IMR-90 (cell line): ENCODE results near the gene PHF21A. TPM values are rescaled to one million over a fixed set of nuclear protein-coding genes. Genes with fewer than 3 reads are reported as not detected.

Source experiments
- ATAC-seq: fragments of 200-7000 bp; cut with Tn5 transposase; 2 replicates; pipeline ENCODE4 v1.9.1; 2020; ENCODE audit warnings: low read depth, mild to moderate bottlenecking, moderate library complexity
- BruUV-seq: library from RNA; stranded (reverse); fragments of 400-500 nt; replicated peaks from 2 replicates; lab custom pipeline; 2021; lab: Mats Ljungman, UMichigan
- CTCF ChIA-PET: fragments of 300-600 bp; formaldehyde crosslinking; extraction: SDS; loops from one replicate; lab custom pipeline; 2021; ENCODE audit warnings: antibody characterized with exemption; lab: Yijun Ruan, JAX
- POLR2A ChIA-PET: fragments of 300-600 bp; sonication (Branson Sonifier 250); formaldehyde crosslinking; loops from one replicate; lab custom pipeline; 2022; ENCODE audit warnings: antibody characterized with exemption; ENCODE audit not compliant: unreplicated experiment; lab: Charles Lee
- DNase-seq: peaks from one replicate; pipeline ENCODE4 v3.0.0; 2013
- H2AFZ ChIP-seq: replicated peaks from 2 replicates; pipeline ENCODE3; 2013; ENCODE audit warnings: low read length, mild to moderate bottlenecking; ENCODE audit not compliant: poor library complexity
- H2AK5ac ChIP-seq: 2 replicates; pipeline ENCODE4 v1.6.1; 2013; ENCODE audit warnings: low read depth, low read length, inconsistent platforms
- H2AK9ac ChIP-seq: replicated peaks from 2 replicates; pipeline ENCODE3; 2013; ENCODE audit warnings: mild to moderate bottlenecking, low read depth, low read length, moderate library complexity; ENCODE audit not compliant: poor library complexity
- H2BK120ac ChIP-seq: 2 replicates; pipeline ENCODE4 v1.6.1; 2013; ENCODE audit warnings: low read depth, low read length, inconsistent platforms
- H2BK15ac ChIP-seq: 3 replicates; pipeline ENCODE4 v1.6.1; 2013; ENCODE audit warnings: low read depth, low read length, inconsistent platforms
- H2BK20ac ChIP-seq: 2 replicates; pipeline ENCODE4 v1.6.1; 2013; ENCODE audit warnings: low read depth, mild to moderate bottlenecking, inconsistent platforms, low read length, moderate library complexity
- H2BK5ac ChIP-seq: 2 replicates; pipeline ENCODE4 v1.6.1; 2013; ENCODE audit warnings: mild to moderate bottlenecking, low read depth, low read length, inconsistent platforms; ENCODE audit not compliant: poor library complexity, severe bottlenecking
- H3K14ac ChIP-seq: replicated peaks from 2 replicates; pipeline ENCODE4 v1.6.1; 2013; ENCODE audit warnings: low read depth, low read length, inconsistent platforms
- H3K18ac ChIP-seq: 2 replicates; pipeline ENCODE4 v1.6.1; 2013; ENCODE audit warnings: low read depth, low read length, control low read depth
- H3K23ac ChIP-seq: 2 replicates; pipeline ENCODE4 v1.6.1; 2013; ENCODE audit warnings: low read depth, low read length, inconsistent platforms
- H3K27ac ChIP-seq: 2 replicates; pipeline ENCODE4 v1.5.1; 2013; ENCODE audit warnings: mild to moderate bottlenecking, control low read depth, low read length; ENCODE audit not compliant: insufficient read depth
- H3K27me3 ChIP-seq: 2 replicates; pipeline ENCODE4 v1.6.1; 2013; ENCODE audit warnings: low read length; ENCODE audit not compliant: control insufficient read depth, insufficient read depth
- H3K36me3 ChIP-seq: 2 replicates; pipeline ENCODE4 v1.6.1; 2013; ENCODE audit warnings: low read length, mixed read lengths; ENCODE audit not compliant: control insufficient read depth, insufficient read depth
- H3K4ac ChIP-seq: 2 replicates; pipeline ENCODE4 v1.6.1; 2013; ENCODE audit warnings: low read depth, low read length, inconsistent platforms
- H3K4me1 ChIP-seq: 2 replicates; pipeline ENCODE4 v1.6.1; 2013; ENCODE audit warnings: low read length, mixed read lengths; ENCODE audit not compliant: control insufficient read depth, insufficient read depth
- H3K4me2 ChIP-seq: 2 replicates; pipeline ENCODE4 v1.6.1; 2013; ENCODE audit warnings: low read depth, mild to moderate bottlenecking, control low read depth, low read length, moderate library complexity
- H3K4me3 ChIP-seq: 2 replicates; pipeline ENCODE4 v1.5.1; 2013; ENCODE audit warnings: low read depth, mild to moderate bottlenecking, control low read depth, low read length, moderate library complexity; ENCODE audit not compliant: insufficient read depth
- H3K56ac ChIP-seq: 2 replicates; pipeline ENCODE4 v1.6.1; 2013; ENCODE audit warnings: low read length, inconsistent platforms; ENCODE audit not compliant: insufficient read depth; ENCODE audit errors: extremely low read depth
- H3K79me1 ChIP-seq, 2 experiments: 2 replicates each; pipeline ENCODE4 v1.6.1; 2013; ENCODE audit warnings: low read length in 2 of 2, inconsistent platforms in 1 of 2, low read depth in 1 of 2
- H3K9ac ChIP-seq: 2 replicates; pipeline ENCODE4 v1.6.1; 2013; ENCODE audit warnings: low read depth, low read length, control low read depth
- H3K9me1 ChIP-seq: 2 replicates; pipeline ENCODE4 v1.6.1; 2013; ENCODE audit warnings: low read length, inconsistent platforms; ENCODE audit not compliant: insufficient read depth
- H3K9me3 ChIP-seq: 2 replicates; pipeline ENCODE4 v1.6.1; 2013; ENCODE audit warnings: low read length; ENCODE audit not compliant: control insufficient read depth, insufficient read depth
- H4K20me1 ChIP-seq: 2 replicates; pipeline ENCODE4 v1.6.1; 2013; ENCODE audit warnings: low read length, inconsistent platforms; ENCODE audit not compliant: insufficient read depth
- H4K5ac ChIP-seq: 2 replicates; pipeline ENCODE4 v1.6.1; 2013; ENCODE audit warnings: mild to moderate bottlenecking, low read depth, low read length, control low read depth
- H4K8ac ChIP-seq, 2 experiments: 2 replicates each; pipeline ENCODE4 v1.6.1; 2013; ENCODE audit warnings: low read depth in 2 of 2, low read length in 2 of 2, control low read depth in 1 of 2, inconsistent platforms in 1 of 2
- H4K91ac ChIP-seq: 2 replicates; pipeline ENCODE4 v1.6.1; 2013; ENCODE audit warnings: low read depth, low read length, inconsistent platforms; ENCODE audit not compliant: insufficient read depth
- BHLHE40 ChIP-seq: fragments of 150-350 bp; IDR thresholded peaks from 2 replicates; pipeline ENCODE4 v1.6.1; 2016; ENCODE audit warnings: mild to moderate bottlenecking, low read depth, low read length
- CEBPB ChIP-seq: IDR thresholded peaks from 2 replicates; pipeline ENCODE4 v1.6.1; 2012; ENCODE audit warnings: low read depth, low read length, improper control_type of control experiment
- CHD1 ChIP-seq: IDR thresholded peaks from 2 replicates; pipeline ENCODE4 v1.6.1; 2012; ENCODE audit warnings: low read depth, low read length, improper control_type of control experiment
- FOS ChIP-seq: fragments of 150-350 bp; IDR thresholded peaks from 2 replicates; pipeline ENCODE4 v1.6.1; 2016; ENCODE audit warnings: low read depth, low read length
- MAZ ChIP-seq: IDR thresholded peaks from 2 replicates; pipeline ENCODE4 v1.6.1; 2012; ENCODE audit warnings: low read depth, mild to moderate bottlenecking, low read length, improper control_type of control experiment, moderate library complexity, borderline replicate concordance
- MXI1 ChIP-seq: IDR thresholded peaks from 2 replicates; pipeline ENCODE4 v1.6.1; 2012; ENCODE audit warnings: low read depth, mild to moderate bottlenecking, low read length, moderate library complexity, borderline replicate concordance
- NFE2L2 ChIP-seq: fragments of 150-350 bp; IDR thresholded peaks from 2 replicates; pipeline ENCODE4 v1.6.1; 2016; ENCODE audit warnings: low read depth, mild to moderate bottlenecking, low read length
- POLR2A ChIP-seq: IDR thresholded peaks from 2 replicates; pipeline ENCODE4 v1.6.1; 2012; ENCODE audit warnings: mild to moderate bottlenecking, low read depth, low read length
- RAD21 ChIP-seq: IDR thresholded peaks from 2 replicates; pipeline ENCODE4 v1.6.1; 2012; ENCODE audit warnings: low read length, improper control_type of control experiment
- RCOR1 ChIP-seq: IDR thresholded peaks from 2 replicates; pipeline ENCODE4 v1.6.1; 2012; ENCODE audit warnings: mild to moderate bottlenecking, low read length, improper control_type of control experiment; ENCODE audit not compliant: insufficient replicate concordance
- RFX5 ChIP-seq: IDR thresholded peaks from 2 replicates; pipeline ENCODE4 v1.8.0; 2012; ENCODE audit warnings: low read depth, mild to moderate bottlenecking, low read length, moderate library complexity
- SMC3 ChIP-seq: fragments of 150-350 bp; IDR thresholded peaks from 2 replicates; pipeline ENCODE4 v1.6.1; 2016; ENCODE audit warnings: low read depth, mild to moderate bottlenecking, antibody characterized with exemption, low read length, moderate library complexity
- dilution Hi-C: fragments of 300-500 bp; cut with HindIII; formaldehyde crosslinking; loops from one replicate; pipeline ENCODE4 v1.14.3; 2018; ENCODE audit warnings: low sequenced_read_pairs; ENCODE audit not compliant: unreplicated experiment
- in situ Hi-C: fragments of 300-500 bp; cut with MboI; formaldehyde crosslinking; loops from 3 replicates; pipeline ENCODE4 v1.14.3; 2019; ENCODE audit warnings: low sequenced_read_pairs, inconsistent platforms, mixed read lengths
- intact Hi-C: fragments of 100-400 bp; cut with micrococcal nuclease; formaldehyde crosslinking; loops from 2 replicates; pipeline ENCODE4 v1.10.0; 2022
- polyA plus RNA-seq, 3 experiments: library from polyadenylated mRNA; depleted of rRNA; stranded (reverse); fragments of >200 nt; gene quantifications; 2 replicates each; pipeline ENCODE4 v1.2.3, GENCODE V29; 2012; ENCODE audit warnings: low replicate concordance in 1 of 3
- total RNA-seq: library from RNA; depleted of rRNA; stranded (reverse); fragments of >200 nt; gene quantifications from 2 replicates; pipeline ENCODE4 v1.2.3, GENCODE V29; 2012
- TF ChIP-seq, protein P1 (sequence below): fragments of 150-350 bp; IDR thresholded peaks from 2 replicates; pipeline ENCODE4 v1.6.1; 2016; ENCODE audit warnings: low read depth, mild to moderate bottlenecking, low read length, moderate library complexity, borderline replicate concordance
- TF ChIP-seq, protein P2 (sequence below): fragments of 150-350 bp; IDR thresholded peaks from 2 replicates; pipeline ENCODE4 v1.6.1; 2017; ENCODE audit warnings: mild to moderate bottlenecking, antibody characterized with exemption, low read length, low read depth
- TF ChIP-seq, protein P3 (sequence below): conservative IDR thresholded peaks from 2 replicates; pipeline ENCODE4 v1.5.1; 2012; ENCODE audit warnings: mild to moderate bottlenecking, low read depth, low read length, improper control_type of control experiment

Gene PHF21A
- total and polyA plus RNA-seq, 2 of the 4 experiments (the other 2 are of a cell fraction), result 9.0 to 20.6 TPM

GRCh38 chr11:46034041-46034440 lies 87.2 kb downstream of the PHF21A start:
- Histone ChIP-seq H4K91ac (no peak overlapping the region), H3K79me1 (peaks cover 23 to 27% of the 10 kb centered on the region in 2 experiments), H2BK120ac (no peak overlapping the region), H3K27ac (no peak overlapping the region), H3K9ac (no peak overlapping the region), H2AK5ac (no peak overlapping the region), H3K4ac (no peak overlapping the region), H2BK15ac (no peak overlapping the region), H3K14ac (no peak overlapping the region), H3K4me2 (no peak overlapping the region), H3K9me1 (peaks cover 3% of the 10 kb centered on the region; the same call in 1 of the 2 replicates), H3K4me1 (peaks cover 7% of the 10 kb centered on the region), H2BK5ac (no peak overlapping the region), H2BK20ac (no peak overlapping the region), H3K18ac (no peak overlapping the region), H2AFZ (no peak overlapping the region), H3K23ac (no peak overlapping the region), H3K36me3 (peaks cover 4% of the 10 kb centered on the region), H3K56ac (no peak overlapping the region), H3K27me3 (no peaks in the 10 kb centered on the region), H4K8ac (no peak overlapping the region), H3K4me3 (no peak overlapping the region), H2AK9ac (no peak overlapping the region), H4K5ac (no peak overlapping the region), H3K9me3 (no peaks in the 10 kb centered on the region), H4K20me1 (peaks cover 5% of the 10 kb centered on the region; the same call in 1 of the 2 replicates)
- dilution Hi-C loops, result no loop called here
- no TSS peak for BruUV-seq
- in situ Hi-C loops, result no loop called here
- ChIA-PET POLR2A (no interaction called here), CTCF (no interaction called here)
- DNase-seq, result no peak
- intact Hi-C loops, result no loop called here
- no peak for ATAC-seq
- TF ChIP-seq MXI1 (no peak), POLR2A (no peak), CHD1 (no peak), NFE2L2 (no peak), CEBPB (no peak), RAD21 (no peak), MAZ (no peak), RCOR1 (no peak), FOS (no peak), SMC3 (no peak), RFX5 (no peak), BHLHE40 (no peak)
- TF ChIP-seq, protein P1, sequence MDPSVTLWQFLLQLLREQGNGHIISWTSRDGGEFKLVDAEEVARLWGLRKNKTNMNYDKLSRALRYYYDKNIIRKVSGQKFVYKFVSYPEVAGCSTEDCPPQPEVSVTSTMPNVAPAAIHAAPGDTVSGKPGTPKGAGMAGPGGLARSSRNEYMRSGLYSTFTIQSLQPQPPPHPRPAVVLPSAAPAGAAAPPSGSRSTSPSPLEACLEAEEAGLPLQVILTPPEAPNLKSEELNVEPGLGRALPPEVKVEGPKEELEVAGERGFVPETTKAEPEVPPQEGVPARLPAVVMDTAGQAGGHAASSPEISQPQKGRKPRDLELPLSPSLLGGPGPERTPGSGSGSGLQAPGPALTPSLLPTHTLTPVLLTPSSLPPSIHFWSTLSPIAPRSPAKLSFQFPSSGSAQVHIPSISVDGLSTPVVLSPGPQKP, result no peak
- TF ChIP-seq, protein P2, sequence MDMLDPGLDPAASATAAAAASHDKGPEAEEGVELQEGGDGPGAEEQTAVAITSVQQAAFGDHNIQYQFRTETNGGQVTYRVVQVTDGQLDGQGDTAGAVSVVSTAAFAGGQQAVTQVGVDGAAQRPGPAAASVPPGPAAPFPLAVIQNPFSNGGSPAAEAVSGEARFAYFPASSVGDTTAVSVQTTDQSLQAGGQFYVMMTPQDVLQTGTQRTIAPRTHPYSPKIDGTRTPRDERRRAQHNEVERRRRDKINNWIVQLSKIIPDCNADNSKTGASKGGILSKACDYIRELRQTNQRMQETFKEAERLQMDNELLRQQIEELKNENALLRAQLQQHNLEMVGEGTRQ, result no peak
- TF ChIP-seq, protein P3, sequence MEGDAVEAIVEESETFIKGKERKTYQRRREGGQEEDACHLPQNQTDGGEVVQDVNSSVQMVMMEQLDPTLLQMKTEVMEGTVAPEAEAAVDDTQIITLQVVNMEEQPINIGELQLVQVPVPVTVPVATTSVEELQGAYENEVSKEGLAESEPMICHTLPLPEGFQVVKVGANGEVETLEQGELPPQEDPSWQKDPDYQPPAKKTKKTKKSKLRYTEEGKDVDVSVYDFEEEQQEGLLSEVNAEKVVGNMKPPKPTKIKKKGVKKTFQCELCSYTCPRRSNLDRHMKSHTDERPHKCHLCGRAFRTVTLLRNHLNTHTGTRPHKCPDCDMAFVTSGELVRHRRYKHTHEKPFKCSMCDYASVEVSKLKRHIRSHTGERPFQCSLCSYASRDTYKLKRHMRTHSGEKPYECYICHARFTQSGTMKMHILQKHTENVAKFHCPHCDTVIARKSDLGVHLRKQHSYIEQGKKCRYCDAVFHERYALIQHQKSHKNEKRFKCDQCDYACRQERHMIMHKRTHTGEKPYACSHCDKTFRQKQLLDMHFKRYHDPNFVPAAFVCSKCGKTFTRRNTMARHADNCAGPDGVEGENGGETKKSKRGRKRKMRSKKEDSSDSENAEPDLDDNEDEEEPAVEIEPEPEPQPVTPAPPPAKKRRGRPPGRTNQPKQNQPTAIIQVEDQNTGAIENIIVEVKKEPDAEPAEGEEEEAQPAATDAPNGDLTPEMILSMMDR, result no peak
